GM12878 (cell line): ENCODE measurements around the gene SULT1C3.

Source experiments
- BRCA1 ChIP-seq: IDR thresholded peaks from 2 replicates; pipeline ENCODE4 v1.6.1; 2011; ENCODE audit warnings: low read depth, low read length, improper control_type of control experiment
- CHD2 ChIP-seq: IDR thresholded peaks from 2 replicates; pipeline ENCODE4 v1.6.1; 2011; ENCODE audit warnings: low read depth, low read length, improper control_type of control experiment, borderline replicate concordance
- CTCF ChIP-seq, 3 experiments: IDR thresholded peaks in 2 of 3; conservative IDR thresholded peaks in 1 of 3; 2 replicates each; pipeline ENCODE4 v1.5.1; 2011; ENCODE audit warnings: low read depth in 3 of 3, low read length in 3 of 3, mild to moderate bottlenecking in 3 of 3, control low read depth in 2 of 3, moderate library complexity in 2 of 3, inconsistent platforms in 1 of 3, mixed read lengths in 1 of 3; ENCODE audit not compliant: control insufficient read depth in 2 of 3, insufficient read depth in 1 of 3; ENCODE audit errors: extremely low read depth in 1 of 3
- EP300 ChIP-seq, 2 experiments: fragments of 150-350 bp in 1 of 2; IDR thresholded peaks; 2 replicates each; pipeline ENCODE4 v1.6.1; 2011 to 2012; ENCODE audit warnings: low read depth in 2 of 2, low read length in 2 of 2, borderline replicate concordance in 1 of 2, improper control_type of control experiment in 1 of 2, inconsistent platforms in 1 of 2; ENCODE audit not compliant: control insufficient read depth in 1 of 2
- ESRRA ChIP-seq: IDR thresholded peaks from 2 replicates; pipeline ENCODE4 v1.6.1; 2012; ENCODE audit warnings: mild to moderate bottlenecking, low read length, improper control_type of control experiment
- POLR2A ChIP-seq: IDR thresholded peaks from 2 replicates; pipeline ENCODE4 v1.6.1; 2011; ENCODE audit warnings: low read depth, mild to moderate bottlenecking, low read length
- POLR2AphosphoS5 ChIP-seq: IDR thresholded peaks from 2 replicates; pipeline ENCODE4 v1.6.1; 2011; ENCODE audit warnings: mild to moderate bottlenecking, low read length, inconsistent platforms
- PRDM15 ChIP-seq: fragments of 450-650 bp; formaldehyde crosslinking; IDR thresholded peaks from 2 replicates; pipeline ENCODE4 v1.4.0; 2020; ENCODE audit warnings: mild to moderate bottlenecking, moderate library complexity
- RFX5 ChIP-seq: IDR thresholded peaks from 2 replicates; pipeline ENCODE4 v1.6.1; 2011; ENCODE audit warnings: low read depth, low read length, improper control_type of control experiment

DNA sequence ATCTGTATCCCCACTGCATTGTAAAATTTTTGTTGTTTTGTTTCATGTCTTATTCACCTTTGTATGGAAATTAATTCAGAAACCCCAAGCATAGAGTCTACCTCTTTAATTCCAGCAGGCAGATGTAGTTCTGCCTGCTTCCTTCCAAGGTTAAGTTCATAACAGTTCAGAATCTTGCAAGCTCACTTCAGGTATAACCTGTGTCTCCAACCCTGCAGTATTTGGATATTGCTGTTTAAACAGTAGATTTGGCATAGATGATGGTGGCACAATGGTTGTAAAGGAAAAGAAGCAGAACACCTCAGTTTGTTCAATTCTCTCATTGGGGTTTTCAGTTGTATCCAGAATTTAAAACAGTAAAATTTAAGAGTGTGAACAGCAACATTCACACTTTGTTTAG is 70.1 kb downstream of the SULT1C3 start:
- TF ChIP-seq CTCF (IDR thresholded peaks at IDR 0.05 in 2 of 3, conservative IDR thresholded peaks at IDR 0.05 in 1 of 3; ENCODE audit: control insufficient read depth in 2 of 3, extremely low read depth in 1 of 3, insufficient read depth in 1 of 3, low read depth in 3 of 3, low read length in 3 of 3) (no peak), POLR2A (no peak), CHD2 (no peak), POLR2AphosphoS5 (no peak), RFX5 (no peak), EP300 (IDR thresholded peaks at IDR 0.05; ENCODE audit: borderline replicate concordance in 1 of 2, control insufficient read depth in 1 of 2, low read depth in 2 of 2, low read length in 2 of 2) (no peak), PRDM15 (CRISPR knock-in tag) (no peak), ESRRA (no peak), BRCA1 (no peak)
